HEK293T (cell line): Measurements from ENCODE around the gene TLR5.

Experiments
- CTCF ChIA-PET: fragments of 350-600 bp; formaldehyde crosslinking; extraction: SDS; loops from one replicate; lab custom pipeline; 2021; ENCODE audit warnings: antibody characterized with exemption, inconsistent platforms; lab: Yijun Ruan, JAX
- POLR2A ChIA-PET: fragments of 350-600 bp; formaldehyde crosslinking; extraction: SDS; loops from one replicate; lab custom pipeline; 2020; ENCODE audit warnings: antibody characterized with exemption, inconsistent platforms; lab: Yijun Ruan, JAX
- DNase-seq: peaks from one replicate; pipeline ENCODE4 v3.0.0; 2012; ENCODE audit warnings: mixed read lengths; ENCODE audit errors: extremely low spot score
- ARNT ChIP-seq: fragments of 450-650 bp; IDR thresholded peaks from 2 replicates; pipeline ENCODE4 v1.6.1; 2017; ENCODE audit warnings: mild to moderate bottlenecking
- BHLHE40 ChIP-seq: fragments of 450-650 bp; IDR thresholded peaks from 2 replicates; pipeline ENCODE4 v1.6.1; 2016; ENCODE audit warnings: mild to moderate bottlenecking, moderate library complexity, borderline replicate concordance
- CTBP1 ChIP-seq: fragments of 450-650 bp; IDR thresholded peaks from 2 replicates; pipeline ENCODE4 v1.6.1; 2016; ENCODE audit warnings: borderline replicate concordance
- ELF4 ChIP-seq: fragments of 450-650 bp; IDR thresholded peaks from 2 replicates; pipeline ENCODE4 v1.6.1; 2017; ENCODE audit warnings: antibody characterized with exemption
- FOXA1 ChIP-seq: fragments of 450-650 bp; IDR thresholded peaks from 2 replicates; pipeline ENCODE4 v1.6.1; 2016; ENCODE audit warnings: mild to moderate bottlenecking
- FOXK2 ChIP-seq: fragments of 450-650 bp; IDR thresholded peaks from 2 replicates; pipeline ENCODE4 v1.6.1; 2016; ENCODE audit warnings: mild to moderate bottlenecking
- FOXM1 ChIP-seq: fragments of 450-650 bp; IDR thresholded peaks from 2 replicates; pipeline ENCODE4 v1.6.1; 2017; ENCODE audit warnings: mild to moderate bottlenecking, borderline replicate concordance
- HDGF ChIP-seq: fragments of 450-650 bp; IDR thresholded peaks from 2 replicates; pipeline ENCODE4 v1.6.1; 2017; ENCODE audit warnings: antibody characterized with exemption, borderline replicate concordance
- L3MBTL2 ChIP-seq: fragments of 450-650 bp; conservative IDR thresholded peaks from 2 replicates; pipeline ENCODE4 v1.6.1; 2016; ENCODE audit warnings: mild to moderate bottlenecking
- LEF1 ChIP-seq: fragments of 450-650 bp; IDR thresholded peaks from 2 replicates; pipeline ENCODE4 v1.6.1; 2017; ENCODE audit warnings: mild to moderate bottlenecking, borderline replicate concordance
- NFRKB ChIP-seq: fragments of 450-650 bp; IDR thresholded peaks from 2 replicates; pipeline ENCODE4 v1.6.1; 2016; ENCODE audit warnings: mild to moderate bottlenecking, moderate library complexity
- SP1 ChIP-seq: fragments of 450-650 bp; IDR thresholded peaks from 2 replicates; pipeline ENCODE4 v1.6.1; 2017
- SUZ12 ChIP-seq: fragments of 450-650 bp; IDR thresholded peaks from 2 replicates; pipeline ENCODE4 v1.6.1; 2016; ENCODE audit warnings: mild to moderate bottlenecking
- TARDBP ChIP-seq: fragments of 450-650 bp; IDR thresholded peaks from 2 replicates; pipeline ENCODE4 v1.6.1; 2016
- ZNF384 ChIP-seq: fragments of 450-650 bp; IDR thresholded peaks from 2 replicates; pipeline ENCODE4 v1.6.1; 2016
- TF ChIP-seq, protein P1 (sequence below): fragments of 450-650 bp; IDR thresholded peaks from 2 replicates; pipeline ENCODE4 v1.6.1; 2016

The TLR5 gene

DNA sequence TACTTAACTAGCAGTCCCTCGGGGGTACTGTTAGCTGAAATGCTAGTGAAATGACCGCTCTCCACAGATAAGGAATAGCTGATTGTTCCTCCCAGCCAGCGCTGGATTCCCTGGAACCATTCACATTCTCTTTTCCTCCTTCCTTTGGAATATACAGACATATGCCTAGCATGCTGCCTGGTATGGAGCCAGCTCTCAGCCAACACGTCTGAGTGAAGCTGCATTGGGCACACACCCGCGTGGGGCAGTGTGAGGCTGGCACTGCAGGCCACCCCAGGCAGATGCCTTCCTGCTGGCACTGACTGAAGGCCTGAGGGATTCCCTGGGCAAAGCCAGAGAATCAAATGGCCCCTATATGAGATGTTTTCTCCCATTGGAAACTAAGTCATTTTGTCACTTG, 66.7 kb downstream of the TLR5 start:
- no peak for DNase-seq
- no peak for TF ChIP-seq FOXK2
- TF ChIP-seq, protein P1, sequence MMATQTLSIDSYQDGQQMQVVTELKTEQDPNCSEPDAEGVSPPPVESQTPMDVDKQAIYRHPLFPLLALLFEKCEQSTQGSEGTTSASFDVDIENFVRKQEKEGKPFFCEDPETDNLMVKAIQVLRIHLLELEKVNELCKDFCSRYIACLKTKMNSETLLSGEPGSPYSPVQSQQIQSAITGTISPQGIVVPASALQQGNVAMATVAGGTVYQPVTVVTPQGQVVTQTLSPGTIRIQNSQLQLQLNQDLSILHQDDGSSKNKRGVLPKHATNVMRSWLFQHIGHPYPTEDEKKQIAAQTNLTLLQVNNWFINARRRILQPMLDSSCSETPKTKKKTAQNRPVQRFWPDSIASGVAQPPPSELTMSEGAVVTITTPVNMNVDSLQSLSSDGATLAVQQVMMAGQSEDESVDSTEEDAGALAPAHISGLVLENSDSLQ = no peak
- no peak for TF ChIP-seq CTBP1
- TF ChIP-seq BHLHE40 = no peak
- no peak for TF ChIP-seq LEF1
- TF ChIP-seq ARNT = no peak
- TF ChIP-seq L3MBTL2 = no peak
- no peak for TF ChIP-seq SUZ12
- TF ChIP-seq ELF4 = no peak
- TF ChIP-seq HDGF = no peak
- ChIA-PET CTCF (interaction anchor here (1.4 to 2.8 kb wide), 2 partner anchors 13 to 57 kb away, joined by 4 to 9 read pairs; no protein-coding TSS in a partner anchor), POLR2A (no interaction called here)

GRCh38 chr1:223075834-223076233, 67.2 kb downstream of the TLR5 start:
- TF ChIP-seq LEF1 = no peak
- no peak for TF ChIP-seq SP1
- TF ChIP-seq FOXA1 = no peak
- no peak for TF ChIP-seq L3MBTL2
- TF ChIP-seq, protein P1 = no peak
- TF ChIP-seq TARDBP = no peak
- TF ChIP-seq FOXM1 = no peak
- no peak for TF ChIP-seq BHLHE40
- no peak for TF ChIP-seq CTBP1
- TF ChIP-seq ZNF384 = no peak
- TF ChIP-seq HDGF = no peak
- no peak for TF ChIP-seq FOXK2
- TF ChIP-seq SUZ12 = no peak
- ChIA-PET CTCF (interaction anchor here (2.8 kb wide), 1 partner anchor 14 kb away, joined by 9 read pairs; no protein-coding TSS in a partner anchor), POLR2A (no interaction called here)
- DNase-seq = no peak

DNA sequence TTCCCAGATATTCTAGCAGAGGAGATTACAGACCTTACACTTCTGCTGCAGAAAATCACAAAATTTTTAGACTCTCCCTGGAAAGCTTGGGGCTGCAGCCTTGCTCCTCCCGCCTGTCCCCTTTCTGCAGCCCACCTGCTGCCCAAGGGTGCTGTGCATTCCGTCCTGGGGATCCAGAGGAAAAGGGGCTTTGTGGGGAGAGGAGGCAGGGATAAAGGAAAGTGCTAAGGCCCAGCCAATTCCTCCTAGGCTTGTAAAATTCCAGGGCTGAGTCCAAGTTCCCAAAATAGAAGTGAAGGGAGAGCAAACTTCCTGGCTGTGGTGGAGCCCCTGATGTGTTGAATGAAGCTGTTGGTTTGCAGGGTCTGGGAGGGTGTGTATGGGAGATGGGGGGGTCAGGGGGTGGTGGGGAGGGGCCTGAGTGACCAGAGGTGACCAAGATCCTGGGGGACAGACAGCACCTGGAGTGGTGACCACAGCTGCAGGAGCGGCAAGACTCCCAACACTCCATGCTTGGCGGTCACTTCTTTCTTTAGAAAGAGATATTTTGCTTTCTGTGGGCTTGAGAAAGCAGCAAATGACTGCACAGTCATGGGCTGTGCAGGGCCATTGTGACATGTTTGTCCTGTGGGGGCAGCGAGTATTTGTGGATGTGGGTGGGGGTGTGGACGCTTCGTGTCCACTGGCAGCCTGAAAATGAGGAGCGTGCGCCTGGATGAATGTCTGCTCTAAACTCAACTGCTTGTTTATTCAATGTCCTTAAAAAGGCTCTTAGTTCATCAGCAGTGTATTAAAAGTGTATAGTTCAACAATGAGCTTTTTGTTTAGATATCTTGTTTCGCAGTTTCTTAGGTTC, 68.4 kb downstream of the TLR5 start:
- DNase-seq = no peak
- ChIA-PET POLR2A (no interaction called here), CTCF (interaction anchor here (0.6 to 2.8 kb wide), 2 partner anchors 15 to 105 kb away, joined by 3 to 9 read pairs; no protein-coding TSS in a partner anchor)
- TF ChIP-seq FOXA1 = no peak
- no peak for TF ChIP-seq NFRKB

DNA sequence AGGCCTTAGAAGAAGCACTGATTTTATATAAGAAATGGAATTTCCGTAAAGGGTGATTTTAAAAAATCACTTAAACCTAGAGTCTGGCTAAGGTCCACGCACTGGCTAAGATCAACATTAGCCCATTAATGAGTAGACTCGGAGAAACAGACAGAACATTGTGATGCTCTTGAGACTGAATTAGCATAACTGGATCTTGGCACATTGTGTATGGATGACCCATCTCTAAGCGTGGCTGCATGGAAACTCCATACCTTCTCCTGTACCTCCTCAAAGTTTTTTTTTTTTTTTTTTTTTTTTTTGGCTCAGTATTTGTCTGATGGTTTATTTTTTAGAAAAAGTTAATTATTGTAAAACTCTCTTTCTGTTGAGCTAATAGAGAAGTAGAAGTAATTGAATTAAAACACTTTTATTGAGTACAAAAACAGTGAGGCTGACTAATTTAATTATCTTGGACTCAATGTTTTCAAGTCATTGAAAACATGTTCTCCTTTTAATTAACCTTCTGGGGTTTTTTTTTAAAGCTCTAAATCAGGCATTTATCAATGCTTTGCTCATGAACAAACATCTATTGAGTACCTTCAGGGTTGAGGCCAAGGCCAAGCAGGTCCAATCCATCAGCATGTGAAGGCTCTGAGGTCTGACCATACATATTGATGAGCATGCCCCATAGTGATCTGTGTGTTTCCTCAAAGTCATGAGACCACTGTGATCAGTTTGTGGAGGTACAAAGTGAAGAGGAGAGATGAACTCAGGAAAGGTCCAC, 74.0 kb downstream of the TLR5 start:
- TF ChIP-seq LEF1 (no peak), FOXK2 (no peak), SUZ12 (no peak), ZNF384 (no peak), FOXM1 (no peak)
- DNase-seq = no peak
- ChIA-PET POLR2A (no interaction called here), CTCF (interaction anchor here (0.6 kb wide), 1 partner anchor 241 kb away, joined by 7 read pairs; no protein-coding TSS in a partner anchor)

DNA sequence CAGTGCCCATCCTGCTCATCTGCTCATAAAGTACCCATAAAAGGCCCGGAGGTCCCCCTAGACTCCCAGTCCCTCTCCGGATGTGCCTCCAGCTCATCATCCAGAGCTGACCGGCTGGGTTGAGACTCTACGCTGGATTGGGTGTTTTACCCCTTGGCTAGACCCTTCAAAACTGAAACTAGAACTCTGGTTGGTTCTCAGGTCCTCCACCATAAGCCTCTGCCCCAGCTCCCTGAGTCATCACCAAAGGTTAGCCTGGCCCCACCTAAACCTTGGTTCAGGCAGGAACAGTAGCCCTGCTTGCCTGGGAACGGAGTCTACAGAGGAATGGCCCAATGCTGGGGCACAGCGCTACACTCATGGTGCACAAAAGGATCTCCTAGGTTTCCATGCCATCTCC, 75.1 kb downstream of the TLR5 start:
- ChIA-PET CTCF (interaction anchor here (0.9 kb wide), 1 partner anchor 17 kb away, joined by 3 read pairs; no protein-coding TSS in a partner anchor), POLR2A (no interaction called here)
- DNase-seq = no peak
- TF ChIP-seq CTBP1 (no peak), TARDBP (no peak), ZNF384 (no peak), LEF1 (no peak), BHLHE40 (no peak), FOXK2 (no peak), SP1 (no peak), L3MBTL2 (no peak), ELF4 (no peak), FOXA1 (no peak), HDGF (no peak), FOXM1 (no peak), SUZ12 (no peak), NFRKB (no peak), ARNT (no peak)
- TF ChIP-seq, protein P1 = no peak

GRCh38 chr1:223066415-223066814, 76.6 kb downstream of the TLR5 start:
- TF ChIP-seq FOXK2 (no peak), BHLHE40 (no peak), L3MBTL2 (no peak), FOXA1 (no peak), HDGF (no peak), ELF4 (no peak), ZNF384 (no peak), TARDBP (no peak), LEF1 (no peak), NFRKB (no peak), SP1 (no peak), CTBP1 (no peak), FOXM1 (no peak), ARNT (no peak), SUZ12 (no peak)
- TF ChIP-seq, protein P1 = no peak
- CTCF ChIA-PET = no interaction called here
- DNase-seq = no peak
- POLR2A ChIA-PET = no interaction called here
